Astrocyte of the spinal cord (primary cell): ENCODE data around the gene CACNA1C.

Experiments used
- DNase-seq: peaks from one replicate; pipeline ENCODE4 v3.0.0; 2011; ENCODE audit warnings: low read depth, low spot score
- H3K4me3 ChIP-seq: 2 replicates; pipeline ENCODE4 v1.5.1; 2011; ENCODE audit warnings: low read depth, mild to moderate bottlenecking, low read length, moderate library complexity
- CTCF ChIP-seq: IDR thresholded peaks from 2 replicates; pipeline ENCODE4 v1.5.1; 2012; ENCODE audit warnings: low read depth, mild to moderate bottlenecking, low read length, inconsistent platforms
- in situ Hi-C: cut with HindIII; loops from 2 replicates; pipeline ENCODE4 v1.10.0; 2017; ENCODE audit warnings: low sequenced_read_pairs

Gene CACNA1C

GRCh38 chr12:2312770-2313169, 260.0 kb downstream of the CACNA1C start:
- in situ Hi-C loops: no loop called here
- no peak for DNase-seq
- H3K4me3 ChIP-seq: no peak overlapping the region
- TF ChIP-seq CTCF: no peak

GRCh38 chr12:2314492-2314891, 261.7 kb downstream of the CACNA1C start:
- DNase-seq: no peak
- in situ Hi-C loops: no loop called here
- no peak for TF ChIP-seq CTCF
- no peak overlapping the region for H3K4me3 ChIP-seq

GRCh38 chr12:2317772-2318171, 265.0 kb downstream of the CACNA1C start:
- no peak for DNase-seq
- in situ Hi-C loops: no loop called here
- no peak for TF ChIP-seq CTCF

DNA sequence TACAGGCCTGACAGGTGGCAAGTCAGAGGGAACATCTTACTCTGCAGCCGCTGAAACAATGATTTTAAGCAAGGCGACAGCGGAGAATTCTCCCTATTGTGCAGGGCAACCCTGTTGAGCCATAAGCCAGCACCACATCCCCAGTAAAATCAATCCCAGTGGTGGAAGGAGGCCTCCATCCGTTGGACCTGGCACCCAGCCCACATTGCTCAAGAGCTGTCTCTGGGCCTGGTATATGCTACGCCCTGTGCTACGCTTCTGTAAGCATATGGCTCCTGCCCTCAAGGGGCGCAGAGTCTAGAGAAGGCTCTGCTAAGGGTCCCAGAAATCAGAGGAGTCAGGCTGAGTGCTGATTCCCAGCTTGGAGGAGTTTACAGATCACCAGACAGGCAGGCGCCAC, 265.5 kb downstream of the CACNA1C start:
- no peak for TF ChIP-seq CTCF
- in situ Hi-C loops: no loop called here
- no peak overlapping the region for H3K4me3 ChIP-seq
- no peak for DNase-seq

More at GRCh38 chr12:2317772-2318171, 265.0 kb downstream of the CACNA1C start:
- H3K4me3 ChIP-seq: no peak overlapping the region

DNA sequence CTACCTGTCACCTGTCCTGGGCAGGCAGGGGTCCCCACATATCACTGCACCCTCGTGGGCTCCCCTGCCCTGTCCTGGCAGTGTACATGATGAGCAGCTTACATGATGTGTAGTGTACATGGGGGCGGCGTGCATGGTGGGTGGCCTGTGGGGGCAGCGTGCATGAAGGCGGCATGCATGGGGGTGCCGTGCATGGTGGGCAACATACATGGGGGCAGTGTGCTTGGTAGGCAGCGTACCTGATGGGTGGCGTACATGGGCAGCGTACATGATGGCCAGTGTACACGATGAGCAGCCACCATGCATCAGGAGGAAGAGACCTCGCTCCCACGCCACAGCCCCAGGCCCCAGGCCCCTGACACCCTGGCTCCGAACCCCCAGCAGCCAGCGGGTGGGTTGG, 266.3 kb downstream of the CACNA1C start:
- no peak overlapping the region for H3K4me3 ChIP-seq
- no peak for DNase-seq
- TF ChIP-seq CTCF: no peak
- in situ Hi-C loops: no loop called here

DNA sequence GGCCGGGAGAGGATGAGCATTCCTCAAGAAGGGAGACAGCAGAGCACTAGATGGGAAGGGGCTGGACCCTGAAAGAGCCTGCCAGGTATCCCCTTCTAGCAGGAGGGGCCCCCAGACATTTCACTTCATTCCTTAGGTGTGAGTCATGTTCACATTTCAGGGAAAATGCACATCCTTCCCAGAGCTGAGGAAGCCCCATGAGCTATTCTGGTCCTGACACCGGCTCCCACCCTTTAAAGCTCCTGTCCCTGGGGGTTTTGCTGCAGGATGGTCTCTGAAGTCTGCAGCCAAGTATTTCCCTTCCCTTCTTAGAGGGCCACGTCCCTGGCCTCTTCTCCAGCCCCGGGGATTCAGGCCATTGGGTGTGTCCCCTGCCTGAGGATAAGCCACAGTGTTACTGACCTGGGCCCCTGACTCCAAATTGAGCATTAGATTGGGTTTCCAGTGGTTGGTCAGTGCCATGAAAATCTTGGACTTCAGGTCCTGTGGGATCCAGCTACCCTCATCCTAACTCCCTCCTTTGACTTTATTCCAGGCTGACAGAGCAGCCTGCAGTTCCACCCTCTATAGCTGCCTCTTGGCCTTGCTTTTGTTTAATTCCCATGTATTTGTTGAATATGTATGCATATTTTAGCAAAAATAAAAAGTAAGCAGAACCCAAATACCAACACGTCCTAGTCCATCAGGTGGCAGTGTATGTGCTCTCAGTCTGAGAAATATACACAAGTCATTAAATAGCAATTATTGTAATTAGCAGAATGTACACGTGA, 267.1 kb downstream of the CACNA1C start:
- no peak for TF ChIP-seq CTCF
- in situ Hi-C loops: no loop called here
- H3K4me3 ChIP-seq: no peak overlapping the region
- DNase-seq: peak; percentile 22
